D721Med (cell line): ENCODE results near the gene YWHAE.
"Not testable (repeated sequence)": the region's sequence is repeated elsewhere in the genome, so short reads cannot be mapped to it uniquely, and the experiment has no call there.

Experiments
- DNase-seq: peaks from one replicate; pipeline ENCODE4 v3.0.0; 2011; ENCODE audit warnings: low spot score; ENCODE audit not compliant: insufficient read length
- FAIRE-seq: peaks from 2 replicates; lab custom pipeline; 2011; peaks lifted over from hg19 to GRCh38; lab: Jason Lieb, UNC
- CTCF ChIP-seq: IDR thresholded peaks from 2 replicates; pipeline ENCODE4 v1.5.1; 2012; ENCODE audit warnings: mild to moderate bottlenecking, control low read depth; ENCODE audit not compliant: insufficient read depth; ENCODE audit errors: missing control alignments

The YWHAE gene

DNA sequence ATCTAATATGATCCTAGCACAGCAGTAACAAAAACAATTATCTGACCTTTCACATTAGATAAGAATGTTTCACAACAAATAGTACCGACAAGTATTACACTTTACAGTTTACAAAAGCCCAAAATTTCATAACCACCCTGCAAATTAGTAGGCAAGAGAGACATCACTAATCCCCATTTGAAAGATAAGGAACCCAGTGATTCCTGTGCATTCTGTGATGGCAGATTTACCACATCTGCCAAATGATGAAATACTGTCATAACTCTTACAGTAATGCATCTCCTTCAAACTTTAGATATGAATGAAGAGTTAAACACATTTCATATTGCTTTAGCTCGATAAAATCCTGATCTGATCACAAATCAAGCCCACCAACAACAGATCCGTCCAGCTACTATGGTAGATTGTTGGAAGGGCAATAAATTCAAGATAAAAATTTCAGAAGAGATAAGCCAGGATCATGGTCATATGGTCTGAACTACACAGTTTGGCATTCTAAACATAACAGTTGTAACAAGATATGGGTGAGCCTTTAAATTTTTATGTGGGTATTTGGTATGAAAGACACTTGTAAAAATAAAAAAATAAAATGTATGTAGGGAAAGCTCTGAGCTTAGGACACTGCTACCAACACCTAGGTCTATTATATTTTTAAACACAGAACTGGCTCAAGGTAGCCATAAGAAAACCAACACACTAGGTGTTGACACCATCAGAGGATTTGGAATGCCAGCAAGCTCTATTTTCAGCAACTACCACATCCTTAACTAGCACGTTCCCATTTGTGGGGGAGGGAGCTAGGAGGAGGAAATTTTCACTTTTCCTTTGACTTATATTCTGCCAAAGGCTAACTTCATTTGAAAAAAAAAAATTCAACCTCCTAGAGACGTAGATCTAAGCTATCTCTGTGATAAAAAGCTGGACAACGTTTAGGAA lies 9.3 kb downstream of the YWHAE start:
- DNase-seq (no peak), FAIRE-seq (no peak)
- no peak for TF ChIP-seq CTCF

GRCh38 chr17:1387490-1388227 lies 12.4 kb downstream of the YWHAE start:
- DNase-seq, FAIRE-seq: not testable (repeated sequence)

DNA sequence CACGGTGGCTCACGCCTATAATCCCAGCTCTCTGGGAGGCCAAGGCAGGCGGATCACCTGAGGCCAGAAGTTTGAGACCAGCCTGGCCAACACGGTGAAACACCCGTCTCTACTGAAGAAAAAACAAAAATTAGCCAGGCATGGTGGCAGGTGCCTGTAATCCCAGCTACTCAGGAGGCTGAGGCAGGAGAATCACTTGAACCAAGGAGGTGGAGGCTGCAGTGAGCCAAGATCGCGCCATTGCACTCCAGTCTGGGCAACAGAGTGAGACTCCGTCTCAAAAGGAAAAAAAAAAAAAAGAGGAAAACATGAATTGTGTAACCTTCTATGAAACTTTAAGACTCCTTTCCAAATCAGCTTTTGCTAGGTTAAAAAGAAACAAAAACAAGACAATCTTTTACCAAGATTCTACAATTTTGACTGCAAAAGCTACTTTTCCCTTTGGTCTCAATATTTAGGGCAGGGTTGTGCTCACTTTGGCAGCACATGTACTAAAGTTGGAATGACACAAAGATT lies 13.3 kb downstream of the YWHAE start:
- DNase-seq, FAIRE-seq: not testable (repeated sequence)

DNA sequence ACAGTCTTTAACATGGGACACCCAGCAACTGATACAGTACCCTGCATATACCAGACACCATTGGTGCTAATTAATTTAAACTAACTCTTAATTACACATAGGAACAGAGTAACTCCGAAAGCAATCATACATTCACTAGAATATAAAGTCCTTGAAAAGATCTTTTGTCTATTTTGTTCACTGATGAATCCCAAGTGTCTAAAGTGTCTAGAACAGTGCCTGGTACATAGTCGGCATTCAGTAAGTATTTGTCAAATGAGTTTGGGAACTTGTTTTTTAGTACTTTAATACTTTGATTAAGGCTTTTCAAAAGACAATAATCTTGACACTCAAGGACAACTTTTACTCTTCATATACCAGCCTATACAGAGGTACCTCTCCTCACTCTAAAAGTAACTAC lies 13.8 kb downstream of the YWHAE start:
- no peak for TF ChIP-seq CTCF

DNA sequence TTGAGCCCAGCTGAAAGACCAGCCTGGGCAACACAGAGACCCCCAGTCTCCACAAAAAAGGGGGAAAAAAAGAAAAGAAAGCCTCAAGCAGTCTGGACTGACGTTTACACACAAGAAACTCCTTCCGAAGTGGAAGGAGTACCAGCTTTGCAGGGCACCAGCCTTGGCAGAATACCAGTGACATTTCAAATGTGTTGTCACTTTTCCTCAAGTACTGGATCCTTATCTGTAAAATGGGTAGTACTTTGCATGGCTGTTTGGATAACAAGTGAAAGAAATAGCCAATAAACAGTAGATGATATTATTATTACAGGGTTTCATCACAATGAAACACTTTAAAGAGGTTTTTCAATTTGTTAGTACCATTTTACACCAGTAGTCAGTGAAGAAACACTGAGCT lies 14.2 kb downstream of the YWHAE start:
- DNase-seq (no peak), FAIRE-seq (no peak)
- no peak for TF ChIP-seq CTCF

More for the DNA sequence above, 13.8 kb downstream of the YWHAE start:
- no peak for FAIRE-seq
- DNase-seq = no peak

DNA sequence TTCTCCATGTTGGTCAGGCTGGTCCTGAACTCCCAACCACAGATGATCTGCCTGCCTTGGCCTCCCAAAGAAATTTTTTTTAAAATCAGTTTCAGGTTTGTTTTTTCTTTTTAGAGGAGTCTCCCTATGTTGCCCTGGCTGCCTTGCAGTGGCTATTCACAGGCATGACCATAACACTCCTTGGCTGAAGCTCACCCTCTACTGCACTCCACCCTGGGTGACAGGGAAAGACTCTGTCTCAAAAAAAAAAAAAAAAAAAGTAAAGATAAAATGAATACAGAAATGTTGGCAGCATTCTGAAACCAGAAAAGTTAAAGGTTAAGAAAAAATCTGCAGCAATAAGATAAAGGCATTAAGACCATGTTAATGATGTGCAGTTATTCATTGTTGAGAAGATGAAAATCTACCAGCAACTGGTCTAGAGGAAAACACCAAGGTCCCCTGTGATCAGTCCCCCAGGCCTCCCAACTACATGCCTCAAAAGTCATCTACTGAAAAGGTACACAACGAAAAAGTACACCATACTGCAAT lies 15.1 kb downstream of the YWHAE start:
- TF ChIP-seq CTCF = no peak
- DNase-seq (no peak), FAIRE-seq (no peak)

- TF ChIP-seq CTCF = no peak
- FAIRE-seq (no peak), DNase-seq (no peak)
These were observed 20.1 kb downstream of the YWHAE start for GRCh38 chr17:1379930-1380313.
